ENCODE results near the gene NR1H4.
"Not testable (repeated sequence)": the region's sequence is repeated elsewhere in the genome, so short reads cannot be mapped to it uniquely, and the experiment has no call there.

The NR1H4 gene

DNA sequence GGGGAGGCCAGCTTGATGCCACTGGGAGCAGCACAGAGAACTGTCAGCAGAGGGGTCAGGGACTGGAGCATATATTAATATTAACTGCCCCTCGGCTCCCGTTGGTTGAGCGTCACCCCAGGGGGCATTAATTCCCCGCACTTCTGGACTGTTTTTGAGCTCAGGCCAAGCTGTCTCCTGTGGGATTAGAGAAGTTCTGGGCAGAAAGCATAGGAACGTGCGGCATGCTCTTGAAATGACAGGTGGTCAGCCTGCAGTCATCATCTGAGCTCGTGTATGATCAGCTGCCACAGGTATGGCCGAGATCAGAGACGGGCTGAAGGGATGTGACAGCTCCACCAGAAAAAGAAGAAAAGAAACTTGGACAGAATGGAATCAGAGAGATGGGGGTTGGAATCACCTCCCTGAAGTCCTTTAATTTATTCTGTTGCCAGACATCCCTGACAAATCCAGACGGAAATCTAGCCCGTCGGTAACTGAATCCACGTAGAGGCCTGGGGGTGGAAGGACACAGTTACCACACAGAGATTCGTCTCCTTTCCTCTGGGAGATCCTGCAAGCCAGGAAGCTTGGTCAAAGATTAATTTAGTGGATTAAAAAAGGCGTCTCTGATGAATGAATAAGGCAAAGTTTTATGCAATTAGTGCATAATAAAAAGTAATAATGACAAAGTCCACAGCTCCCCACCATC lies 23.6 kb downstream of the NR1H4 start:
- TF ChIP-seq POLR2AphosphoS5 (IDR thresholded peaks at IDR 0.05; ENCODE audit: low read depth, low read length) (no peak), TAF1 (IDR thresholded peaks at IDR 0.05; ENCODE audit: low read depth, low read length) (no peak), POLR2A (IDR thresholded peaks at IDR 0.05; ENCODE audit: low read depth, low read length) (no peak), POU2F2 (IDR thresholded peaks at IDR 0.05; ENCODE audit: low read depth, low read length) (no peak), PAX5 (IDR thresholded peaks at IDR 0.05; ENCODE audit: insufficient read depth, low read length, severe bottlenecking) (no peak), SPI1 (IDR thresholded peaks at IDR 0.05; ENCODE audit: low read depth, low read length) (no peak)
- FAIRE-seq (no peak), DNase-seq (ENCODE audit: insufficient read length, low spot score) (no peak)

GRCh38 chr12:100498141-100498540 lies 24.5 kb downstream of the NR1H4 start:
- no peak for TF ChIP-seq PAX5 (IDR thresholded peaks at IDR 0.05; ENCODE audit: insufficient read depth, low read length, severe bottlenecking)
- no peak for TF ChIP-seq POLR2A (IDR thresholded peaks at IDR 0.05; ENCODE audit: low read depth, low read length)
- TF ChIP-seq POLR2AphosphoS5 (IDR thresholded peaks at IDR 0.05; ENCODE audit: low read depth, low read length): no peak
- TF ChIP-seq TAF1 (IDR thresholded peaks at IDR 0.05; ENCODE audit: low read depth, low read length): no peak
- no peak for TF ChIP-seq POU2F2 (IDR thresholded peaks at IDR 0.05; ENCODE audit: low read depth, low read length)
- TF ChIP-seq SPI1 (IDR thresholded peaks at IDR 0.05; ENCODE audit: low read depth, low read length): no peak
- DNase-seq (ENCODE audit: insufficient read length, low spot score): no peak
- no peak for FAIRE-seq

DNA sequence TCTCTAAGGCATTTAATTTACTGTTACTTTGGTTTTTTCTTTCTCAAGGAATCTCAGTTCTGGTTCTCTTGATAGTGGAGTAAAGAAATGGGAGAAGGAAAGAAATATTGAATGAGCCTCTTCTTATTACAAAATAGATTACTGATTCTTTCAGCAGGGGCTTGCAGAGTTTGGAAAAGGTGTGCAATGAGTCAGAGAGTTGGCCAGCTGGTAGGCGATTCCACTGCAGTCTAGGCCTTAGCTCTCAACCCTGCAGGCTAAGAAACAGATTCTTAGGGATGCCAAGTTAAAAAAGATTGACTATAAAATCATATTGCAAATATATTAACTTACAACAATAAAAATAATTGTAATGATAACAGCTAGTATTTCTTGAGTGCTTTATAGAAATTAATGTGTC lies 25.8 kb downstream of the NR1H4 start:
- FAIRE-seq (no peak), DNase-seq (ENCODE audit: insufficient read length, low spot score) (no peak)
- TF ChIP-seq POU2F2 (IDR thresholded peaks at IDR 0.05; ENCODE audit: low read depth, low read length) (no peak), POLR2A (IDR thresholded peaks at IDR 0.05; ENCODE audit: low read depth, low read length) (no peak), POLR2AphosphoS5 (IDR thresholded peaks at IDR 0.05; ENCODE audit: low read depth, low read length) (no peak), SPI1 (IDR thresholded peaks at IDR 0.05; ENCODE audit: low read depth, low read length) (no peak), PAX5 (IDR thresholded peaks at IDR 0.05; ENCODE audit: insufficient read depth, low read length, severe bottlenecking) (no peak), TAF1 (IDR thresholded peaks at IDR 0.05; ENCODE audit: low read depth, low read length) (no peak)

DNA sequence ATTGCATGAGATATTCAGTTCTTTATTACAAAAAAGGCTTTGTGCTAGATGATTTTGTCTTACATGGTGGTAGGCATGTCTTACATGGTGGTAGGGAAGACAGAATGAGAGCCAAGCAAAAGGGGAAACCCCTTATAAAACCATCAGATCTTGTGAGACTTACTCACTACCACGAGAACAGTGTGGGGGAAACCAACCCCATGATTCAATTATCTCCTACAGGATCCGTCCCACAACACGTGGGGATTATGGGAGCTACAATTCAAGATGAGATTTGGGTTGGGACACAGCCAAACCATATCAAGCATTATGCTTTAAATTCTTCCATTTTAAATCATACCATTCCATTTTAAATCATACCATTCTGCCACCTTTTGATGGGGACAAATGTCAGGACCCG lies 29.1 kb downstream of the NR1H4 start:
- FAIRE-seq: not testable (repeated sequence)

DNA sequence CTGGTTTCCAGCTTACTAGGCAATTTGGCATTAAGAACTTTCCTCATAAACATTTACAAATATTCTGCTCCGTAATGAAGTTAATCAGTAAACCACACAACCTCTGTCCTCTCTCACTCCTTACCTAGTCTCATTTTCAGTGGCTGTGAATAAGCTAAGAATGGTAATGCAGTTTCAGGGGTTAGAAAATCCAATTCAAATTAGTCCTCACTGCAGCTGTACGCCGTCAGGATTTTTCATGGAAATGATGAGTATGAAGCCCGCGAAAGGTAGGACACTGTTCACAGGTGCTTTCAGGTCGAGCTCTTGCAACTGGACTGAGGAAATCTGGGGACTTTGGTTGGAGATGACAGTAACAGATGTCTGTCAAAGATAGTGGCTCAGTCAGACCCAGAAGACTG lies 29.6 kb downstream of the NR1H4 start:
- TF ChIP-seq POLR2AphosphoS5 (IDR thresholded peaks at IDR 0.05; ENCODE audit: low read depth, low read length) (no peak), PAX5 (IDR thresholded peaks at IDR 0.05; ENCODE audit: insufficient read depth, low read length, severe bottlenecking) (no peak), POLR2A (IDR thresholded peaks at IDR 0.05; ENCODE audit: low read depth, low read length) (no peak), TAF1 (IDR thresholded peaks at IDR 0.05; ENCODE audit: low read depth, low read length) (no peak), POU2F2 (IDR thresholded peaks at IDR 0.05; ENCODE audit: low read depth, low read length) (no peak)
- DNase-seq (ENCODE audit: insufficient read length, low spot score): no peak
- FAIRE-seq: no peak

More for the DNA sequence above, 29.1 kb downstream of the NR1H4 start:
- DNase-seq (ENCODE audit: insufficient read length, low spot score): not testable (repeated sequence)

DNA sequence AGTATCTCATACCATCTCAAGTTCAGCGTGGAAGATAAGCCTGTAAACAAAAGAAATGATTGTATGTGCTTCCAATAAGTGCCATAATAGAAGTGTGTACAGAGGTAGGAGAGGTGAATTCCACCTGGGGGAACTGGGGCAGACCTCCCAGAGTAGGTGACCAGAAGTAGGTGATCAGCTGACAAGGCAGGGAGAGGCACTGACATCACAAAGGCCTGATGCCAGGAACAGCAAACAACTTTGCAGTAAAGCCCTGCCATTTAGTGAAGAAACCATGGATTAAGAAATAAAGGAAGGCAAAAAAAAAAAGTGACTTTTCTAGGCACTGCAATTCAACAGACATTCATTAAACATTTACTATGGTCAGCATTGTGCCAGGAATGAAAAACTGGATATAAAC lies 31.1 kb downstream of the NR1H4 start:
- no peak for DNase-seq (ENCODE audit: insufficient read length, low spot score)
- no peak for FAIRE-seq
- TF ChIP-seq PAX5 (IDR thresholded peaks at IDR 0.05; ENCODE audit: insufficient read depth, low read length, severe bottlenecking): no peak
- no peak for TF ChIP-seq POU2F2 (IDR thresholded peaks at IDR 0.05; ENCODE audit: low read depth, low read length)
- TF ChIP-seq POLR2AphosphoS5 (IDR thresholded peaks at IDR 0.05; ENCODE audit: low read depth, low read length): no peak
- no peak for TF ChIP-seq POLR2A (IDR thresholded peaks at IDR 0.05; ENCODE audit: low read depth, low read length)
- no peak for TF ChIP-seq TAF1 (IDR thresholded peaks at IDR 0.05; ENCODE audit: low read depth, low read length)
- no peak for TF ChIP-seq SPI1 (IDR thresholded peaks at IDR 0.05; ENCODE audit: low read depth, low read length)

DNA sequence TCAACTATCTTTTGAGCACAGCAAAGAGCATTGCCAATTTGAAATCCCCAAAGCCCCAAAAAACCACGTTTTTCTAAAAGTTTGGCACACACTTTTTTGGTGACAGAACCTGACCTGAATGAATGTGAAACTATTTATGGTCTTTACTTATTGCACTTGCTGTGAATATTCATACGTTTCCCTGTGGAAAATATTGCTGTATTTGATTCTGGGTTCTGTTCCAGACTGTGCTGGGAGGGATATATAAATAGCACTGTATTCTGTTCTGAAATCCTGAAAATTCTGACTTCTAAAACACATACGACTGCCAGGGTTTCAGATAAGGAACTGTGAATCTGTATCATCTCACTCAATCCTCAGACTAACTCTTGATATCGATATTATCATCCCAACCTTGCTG lies 35.1 kb downstream of the NR1H4 start:
- FAIRE-seq (no peak), DNase-seq (ENCODE audit: insufficient read length, low spot score) (no peak)
- TF ChIP-seq POU2F2 (IDR thresholded peaks at IDR 0.05; ENCODE audit: low read depth, low read length) (no peak), PAX5 (IDR thresholded peaks at IDR 0.05; ENCODE audit: insufficient read depth, low read length, severe bottlenecking) (no peak), POLR2A (IDR thresholded peaks at IDR 0.05; ENCODE audit: low read depth, low read length) (no peak), TAF1 (IDR thresholded peaks at IDR 0.05; ENCODE audit: low read depth, low read length) (no peak), SPI1 (IDR thresholded peaks at IDR 0.05; ENCODE audit: low read depth, low read length) (no peak), POLR2AphosphoS5 (IDR thresholded peaks at IDR 0.05; ENCODE audit: low read depth, low read length) (no peak)

GRCh38 chr12:100512692-100513091 lies 39.0 kb downstream of the NR1H4 start:
- DNase-seq (ENCODE audit: insufficient read length, low spot score): no peak
- FAIRE-seq: no peak
- TF ChIP-seq POLR2AphosphoS5 (IDR thresholded peaks at IDR 0.05; ENCODE audit: low read depth, low read length): no peak
- TF ChIP-seq POLR2A (IDR thresholded peaks at IDR 0.05; ENCODE audit: low read depth, low read length): no peak
- TF ChIP-seq POU2F2 (IDR thresholded peaks at IDR 0.05; ENCODE audit: low read depth, low read length): no peak
- no peak for TF ChIP-seq TAF1 (IDR thresholded peaks at IDR 0.05; ENCODE audit: low read depth, low read length)
- no peak for TF ChIP-seq SPI1 (IDR thresholded peaks at IDR 0.05; ENCODE audit: low read depth, low read length)
- TF ChIP-seq PAX5 (IDR thresholded peaks at IDR 0.05; ENCODE audit: insufficient read depth, low read length, severe bottlenecking): no peak

DNA sequence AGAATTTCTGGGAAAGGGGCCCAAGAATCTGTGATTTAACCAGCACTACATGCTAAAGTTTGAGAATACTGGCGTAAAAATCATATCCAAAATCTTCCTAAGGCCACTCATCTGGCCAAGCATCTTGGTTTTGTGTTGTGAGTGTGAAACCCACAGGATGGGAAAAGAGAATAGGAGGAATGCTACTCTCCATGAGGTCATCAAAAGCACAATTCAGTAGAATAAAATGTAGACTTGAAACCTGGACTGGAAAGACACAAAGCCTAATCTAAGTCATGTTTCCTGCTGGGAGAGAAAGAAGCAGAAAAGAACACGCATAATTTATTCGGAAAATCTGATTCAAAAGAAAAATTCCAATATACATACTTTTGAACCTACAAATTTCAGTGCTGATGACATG lies 42.3 kb downstream of the NR1H4 start:
- no peak for TF ChIP-seq POLR2AphosphoS5 (IDR thresholded peaks at IDR 0.05; ENCODE audit: low read depth, low read length)
- no peak for TF ChIP-seq PAX5 (IDR thresholded peaks at IDR 0.05; ENCODE audit: insufficient read depth, low read length, severe bottlenecking)
- no peak for TF ChIP-seq TAF1 (IDR thresholded peaks at IDR 0.05; ENCODE audit: low read depth, low read length)
- no peak for TF ChIP-seq POLR2A (IDR thresholded peaks at IDR 0.05; ENCODE audit: low read depth, low read length)
- no peak for TF ChIP-seq POU2F2 (IDR thresholded peaks at IDR 0.05; ENCODE audit: low read depth, low read length)
- TF ChIP-seq SPI1 (IDR thresholded peaks at IDR 0.05; ENCODE audit: low read depth, low read length): no peak
- no peak for FAIRE-seq
- DNase-seq (ENCODE audit: insufficient read length, low spot score): no peak

- TF ChIP-seq POU2F2 (IDR thresholded peaks at IDR 0.05; ENCODE audit: low read depth, low read length): no peak
- no peak for TF ChIP-seq PAX5 (IDR thresholded peaks at IDR 0.05; ENCODE audit: insufficient read depth, low read length, severe bottlenecking)
- TF ChIP-seq SPI1 (IDR thresholded peaks at IDR 0.05; ENCODE audit: low read depth, low read length): no peak
- no peak for TF ChIP-seq TAF1 (IDR thresholded peaks at IDR 0.05; ENCODE audit: low read depth, low read length)
- no peak for TF ChIP-seq POLR2AphosphoS5 (IDR thresholded peaks at IDR 0.05; ENCODE audit: low read depth, low read length)
- TF ChIP-seq POLR2A (IDR thresholded peaks at IDR 0.05; ENCODE audit: low read depth, low read length): no peak
- DNase-seq (ENCODE audit: insufficient read length, low spot score) (no peak), FAIRE-seq (no peak)
Observed at GRCh38 chr12:100518376-100518775, 44.7 kb downstream of the NR1H4 start.

Measured in GM12891 (cell line).